HG03103 (cell line): ENCODE results near the gene ZNF133.
A peak's percentile ranks its signal among the peaks of the same experiment; 100 is the strongest.
"Not testable (repeated sequence)": the region's sequence is repeated elsewhere in the genome, so short reads cannot be mapped to it uniquely, and the experiment has no call there.

Source experiments
- ATAC-seq: cut with Tn5 transposase; IDR thresholded peaks from one replicate; pipeline ENCODE4 v1.9.1; 2021; ENCODE audit warnings: low read depth; ENCODE audit not compliant: unreplicated experiment

ZNF133 gene

GRCh38 chr20:18287915-18288748 lies at the start of gene ZNF133:
Gene ZNF133 (plus strand): TSS chr20:18288527. CDS start chr20:18305687, 17,160 bp downstream.
- peak; percentile 96 for ATAC-seq

DNA sequence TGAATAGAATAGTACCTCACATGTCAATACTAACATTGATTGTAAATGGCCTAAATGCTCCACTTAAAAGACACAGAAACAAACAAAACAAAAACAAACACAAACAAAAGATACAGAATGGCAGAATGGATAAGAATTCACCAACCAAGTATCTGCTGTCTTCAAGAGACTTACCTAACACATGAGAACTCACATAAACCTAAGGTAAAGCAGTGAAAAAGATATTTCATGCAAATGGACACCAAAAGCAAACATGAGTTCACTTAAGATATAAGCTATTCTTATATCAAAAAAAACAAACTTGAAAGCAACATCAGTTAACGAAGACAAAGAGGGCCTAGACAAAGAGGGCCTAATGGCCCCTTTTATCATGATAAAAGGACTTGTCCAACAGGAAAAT lies 47.3 kb upstream of the ZNF133 start:
- ATAC-seq: no peak

DNA sequence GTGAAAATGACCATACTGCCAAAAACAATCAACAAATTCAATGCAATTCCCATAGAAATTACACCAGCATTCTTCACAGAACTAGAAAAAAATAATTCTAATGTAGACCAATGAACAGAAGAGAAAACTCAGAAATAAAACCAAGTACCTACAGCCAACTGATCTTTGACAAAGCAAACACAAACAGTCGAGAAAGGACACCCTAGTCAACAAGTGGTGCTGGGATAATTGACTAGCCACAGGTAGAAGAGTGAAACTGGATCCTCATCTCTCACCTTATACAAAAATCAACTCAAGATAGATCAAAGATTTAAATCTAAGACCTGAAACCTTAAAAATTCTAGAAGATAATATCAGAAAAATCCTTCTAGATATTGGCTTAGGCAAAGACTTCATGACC lies 44.5 kb upstream of the ZNF133 start:
- no peak for ATAC-seq

DNA sequence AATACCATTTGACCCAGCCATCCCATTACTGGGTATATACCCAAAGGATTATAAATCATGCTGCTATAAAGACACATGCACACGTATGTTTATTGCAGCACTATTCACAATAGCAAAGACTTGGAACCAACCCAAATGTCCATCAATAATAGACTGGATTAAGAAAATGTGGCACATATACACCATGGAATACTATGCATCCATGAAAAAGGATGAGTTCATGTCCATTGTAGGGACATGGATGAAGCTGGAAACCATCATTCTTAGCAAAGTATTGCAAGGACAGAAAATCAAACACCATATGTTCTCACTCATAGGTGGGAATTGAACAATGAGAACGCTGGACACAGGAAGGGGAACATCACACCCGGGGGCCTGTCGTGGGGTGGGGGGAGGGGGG lies 39.8 kb upstream of the ZNF133 start:
- not testable (repeated sequence) for ATAC-seq

DNA sequence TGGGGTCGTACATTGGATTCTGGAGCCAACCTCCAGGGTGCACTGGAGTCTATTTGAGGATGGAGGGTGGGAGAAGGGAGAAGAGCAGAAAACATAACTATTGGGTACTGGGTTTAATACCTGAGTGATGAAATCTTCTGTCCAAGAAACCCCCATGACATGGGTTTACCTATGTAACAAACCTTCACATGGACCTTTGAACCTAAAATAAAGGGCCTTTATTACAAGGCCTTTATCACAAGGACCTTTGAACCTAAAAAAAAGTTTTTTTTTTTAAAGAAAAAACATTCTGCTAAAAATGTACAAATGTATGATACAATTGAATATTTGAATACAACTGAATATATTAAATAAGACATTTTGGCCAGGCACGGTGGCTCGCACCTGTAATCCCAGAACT lies 38.1 kb upstream of the ZNF133 start:
- ATAC-seq: no peak

- ATAC-seq: no peak
These were observed 35.5 kb upstream of the ZNF133 start for GRCh38 chr20:18252597-18253451.

- ATAC-seq: no peak
These were observed 33.7 kb upstream of the ZNF133 start for GRCh38 chr20:18254615-18255014.

GRCh38 chr20:18255526-18255925 lies 32.8 kb upstream of the ZNF133 start:
- ATAC-seq: no peak

GRCh38 chr20:18256440-18257090 lies 31.8 kb upstream of the ZNF133 start:
- no peak for ATAC-seq

DNA sequence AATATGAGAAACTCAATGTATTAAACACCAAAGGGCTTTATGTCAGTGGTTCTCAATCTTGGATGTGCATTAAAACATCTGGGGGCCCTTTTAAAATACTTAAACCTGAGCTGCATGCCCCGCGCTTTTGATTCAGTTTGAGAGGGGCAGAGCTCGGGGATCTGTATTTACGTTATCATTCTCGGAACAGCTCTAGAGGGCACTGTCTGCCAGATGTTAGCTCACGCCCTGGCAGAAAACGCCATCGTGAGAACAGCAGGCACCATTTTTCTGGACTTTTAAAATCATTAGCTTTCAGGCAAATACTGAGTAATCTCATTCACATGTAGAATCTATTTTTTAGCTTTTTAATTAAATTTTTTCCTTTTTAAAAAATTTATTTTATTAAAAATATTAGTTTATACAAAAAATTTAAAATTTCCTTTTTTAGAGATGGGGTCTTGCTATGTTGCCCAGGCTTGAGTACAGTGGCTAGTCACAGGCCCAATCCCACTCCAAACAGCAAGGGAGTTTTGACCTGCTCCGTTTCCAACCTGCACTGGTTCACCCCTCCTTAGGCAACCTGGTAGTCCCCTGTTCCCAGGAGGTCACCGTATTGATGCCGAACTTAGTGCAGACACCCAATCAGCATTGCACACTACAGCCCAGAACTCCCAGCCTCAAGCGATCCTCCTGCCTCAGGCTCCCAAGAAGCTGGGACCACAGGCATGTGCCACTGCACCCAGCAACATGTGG lies 30.0 kb upstream of the ZNF133 start:
- no peak for ATAC-seq

- ATAC-seq: no peak
These were observed 28.6 kb upstream of the ZNF133 start for GRCh38 chr20:18259730-18260129.

DNA sequence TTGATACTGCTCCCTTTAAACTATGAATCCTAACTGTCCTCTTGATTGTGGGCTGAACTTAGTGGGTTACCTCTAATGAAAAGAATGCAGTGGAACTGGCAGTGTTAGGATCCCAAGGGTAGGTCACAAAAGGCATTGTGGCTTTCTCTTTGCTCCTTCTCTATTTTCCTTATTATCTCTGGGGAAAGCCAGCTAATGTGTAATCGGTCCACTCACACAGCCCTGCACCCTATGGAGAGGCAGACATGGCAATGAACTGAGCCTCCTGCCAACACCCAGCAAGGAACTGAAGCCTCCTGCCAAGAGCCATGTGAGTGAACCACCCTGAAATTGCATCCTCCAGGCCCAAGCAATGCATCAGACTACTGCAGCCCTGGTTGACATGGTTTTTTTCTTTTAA lies 24.6 kb upstream of the ZNF133 start:
- no peak for ATAC-seq

DNA sequence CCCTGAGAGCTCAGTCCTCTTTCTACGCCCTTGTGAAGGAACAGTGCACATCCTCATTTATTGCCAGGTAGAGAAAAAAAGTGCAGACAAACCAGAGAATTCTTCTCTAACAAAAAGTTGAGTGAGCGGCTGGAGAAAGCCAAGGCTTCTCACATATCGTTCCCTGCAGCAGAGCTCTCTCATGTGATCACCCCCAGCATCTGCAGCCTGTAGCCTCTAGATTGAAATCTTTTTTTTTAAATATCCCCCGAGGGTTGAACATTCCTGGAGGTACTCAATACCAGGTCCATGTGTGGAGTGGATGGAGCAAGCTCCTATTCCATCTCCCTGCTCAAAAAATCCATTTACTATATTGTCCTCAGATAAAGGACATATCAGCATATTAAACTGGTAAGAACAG lies 22.9 kb upstream of the ZNF133 start:
- ATAC-seq: no peak

DNA sequence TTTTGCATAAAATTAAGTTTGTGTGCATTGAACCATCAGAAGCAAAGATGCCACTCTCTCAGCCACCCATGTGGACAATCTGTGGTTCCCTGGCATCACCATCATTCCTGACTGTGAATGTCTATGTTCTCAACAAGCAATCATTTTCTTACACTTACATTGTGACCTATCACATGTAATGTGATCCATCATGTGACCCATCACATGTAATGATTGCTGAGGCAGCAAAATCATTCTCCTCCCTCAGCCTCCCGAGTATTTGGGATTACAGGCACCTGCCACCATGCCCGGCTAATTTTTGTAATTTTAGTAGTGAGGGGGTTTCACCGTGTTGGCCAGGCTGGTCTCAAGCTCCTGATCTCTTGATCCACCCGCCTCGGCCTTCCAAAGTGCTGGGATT lies 22.0 kb upstream of the ZNF133 start:
- no peak for ATAC-seq

- ATAC-seq: no peak
These were observed 20.5 kb upstream of the ZNF133 start for GRCh38 chr20:18267815-18268214.

- no peak for ATAC-seq
These were observed 17.2 kb upstream of the ZNF133 start for GRCh38 chr20:18271160-18271559.

DNA sequence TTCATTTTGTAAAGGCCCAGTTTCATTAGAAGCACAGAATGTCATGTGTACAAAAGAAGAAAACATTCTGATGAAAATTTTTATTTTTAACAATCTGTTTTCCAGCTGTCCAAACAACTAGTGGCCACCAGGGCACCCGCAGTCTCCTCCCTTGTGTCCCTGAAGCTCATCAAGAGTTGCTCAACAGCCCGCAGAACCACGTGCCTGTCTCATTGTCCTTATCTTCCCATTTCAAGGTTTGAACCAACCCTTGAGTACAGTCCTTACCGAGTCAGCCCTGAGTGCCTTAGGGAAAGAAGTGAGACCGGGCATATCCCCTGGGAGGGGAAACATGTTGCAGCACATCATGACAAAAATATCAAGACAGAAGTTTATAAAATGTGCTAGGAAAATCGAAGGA lies 15.9 kb upstream of the ZNF133 start:
- ATAC-seq: no peak

DNA sequence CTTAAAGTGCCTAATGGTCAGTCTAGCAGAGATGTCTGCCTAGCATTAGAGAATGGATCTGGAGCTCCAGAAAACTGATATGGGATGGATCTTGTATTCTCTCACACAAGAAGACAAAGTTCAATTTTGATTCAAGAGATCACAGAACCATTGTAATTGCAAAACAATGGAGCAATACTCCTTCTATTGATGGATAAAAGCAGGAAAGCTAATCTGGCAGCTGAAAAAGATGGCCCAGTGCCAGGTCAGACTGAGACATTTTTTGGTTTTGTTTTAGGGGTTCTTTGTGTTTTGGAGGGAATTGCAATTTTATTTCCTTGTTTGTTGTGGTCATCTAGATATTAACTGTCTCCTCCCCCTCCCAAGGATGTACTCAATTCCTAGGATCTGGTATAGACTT lies 14.6 kb upstream of the ZNF133 start:
- ATAC-seq: no peak

- not testable (repeated sequence) for ATAC-seq
These were observed 12.4 kb upstream of the ZNF133 start for GRCh38 chr20:18275960-18276359.

DNA sequence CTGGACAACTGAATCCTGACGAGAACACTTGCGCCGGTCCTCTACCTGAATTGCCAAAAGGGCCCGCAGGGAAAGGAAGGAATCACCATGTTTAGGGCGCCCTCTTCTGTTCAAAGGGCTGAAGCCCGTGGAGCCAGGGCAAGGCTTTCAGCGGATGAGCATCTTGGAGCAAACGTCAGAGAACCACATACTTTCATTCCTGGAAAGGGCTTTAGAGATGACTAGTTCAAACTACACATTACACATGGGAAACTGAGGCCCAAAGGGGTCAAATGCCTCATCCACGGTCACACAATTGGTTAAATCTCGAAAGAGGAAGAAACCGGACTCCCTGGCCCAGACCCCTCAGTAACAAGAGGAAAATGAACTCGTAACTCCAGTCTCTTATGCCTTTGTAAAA lies 11.5 kb upstream of the ZNF133 start:
- ATAC-seq: peak; percentile 63

GRCh38 chr20:18279242-18279641 lies 9.1 kb upstream of the ZNF133 start:
- no peak for ATAC-seq
